H9 (cell line): ENCODE measurements around the gene UBE2L3. TPM values are rescaled to one million over a fixed set of nuclear protein-coding genes. Genes with fewer than 3 reads are reported as not detected.

Experiments used
- DNase-seq: peaks from one replicate; pipeline ENCODE4 v3.0.0-alpha.2; 2017
- H2AFZ ChIP-seq: one replicate; pipeline ENCODE4 v1.6.1; 2013; ENCODE audit warnings: mild to moderate bottlenecking, low read length, control low read depth, moderate library complexity
- H2AK5ac ChIP-seq: 2 replicates; pipeline ENCODE4 v1.6.1; 2013; ENCODE audit warnings: low read length, control low read depth, mixed read lengths; ENCODE audit not compliant: insufficient read length
- H2BK120ac ChIP-seq: one replicate; pipeline ENCODE4 v1.6.1; 2013; ENCODE audit warnings: low read depth, mild to moderate bottlenecking, low read length, control low read depth, inconsistent platforms; ENCODE audit not compliant: poor library complexity, severe bottlenecking
- H2BK12ac ChIP-seq: 2 replicates; pipeline ENCODE4 v1.6.1; 2013; ENCODE audit warnings: low read length, control low read depth, mixed read lengths, low read depth; ENCODE audit not compliant: insufficient read length
- H2BK15ac ChIP-seq: 2 replicates; pipeline ENCODE4 v1.6.1; 2013; ENCODE audit warnings: low read depth, low read length, control low read depth
- H2BK20ac ChIP-seq: one replicate; pipeline ENCODE4 v1.6.1; 2013; ENCODE audit warnings: low read depth, mild to moderate bottlenecking, low read length, control low read depth, inconsistent platforms; ENCODE audit not compliant: poor library complexity, severe bottlenecking
- H2BK5ac ChIP-seq: 2 replicates; pipeline ENCODE4 v1.6.1; 2013; ENCODE audit warnings: low read length, control low read depth, mixed read lengths; ENCODE audit not compliant: insufficient read length
- H3K14ac ChIP-seq: 2 replicates; pipeline ENCODE4 v1.6.1; 2013; ENCODE audit warnings: low read length, control low read depth; ENCODE audit not compliant: insufficient read depth
- H3K18ac ChIP-seq: 2 replicates; pipeline ENCODE4 v1.6.1; 2013; ENCODE audit warnings: low read depth, mild to moderate bottlenecking, mixed read lengths, low read length, control low read depth; ENCODE audit not compliant: insufficient read length
- H3K23ac ChIP-seq: 2 replicates; pipeline ENCODE4 v1.6.1; 2013; ENCODE audit warnings: low read length, control low read depth, mixed read lengths, low read depth; ENCODE audit not compliant: insufficient read length
- H3K23me2 ChIP-seq: 2 replicates; pipeline ENCODE4 v1.6.1; 2013; ENCODE audit warnings: low read depth, mild to moderate bottlenecking, mixed read lengths, low read length, control low read depth; ENCODE audit not compliant: insufficient read length, poor library complexity, severe bottlenecking
- H3K27ac ChIP-seq: 2 replicates; pipeline ENCODE4 v1.5.1; 2013; ENCODE audit warnings: low read length, control low read depth, mixed read lengths, low read depth; ENCODE audit not compliant: insufficient read length
- H3K27me3 ChIP-seq: 2 replicates; pipeline ENCODE4 v1.6.1; 2013; ENCODE audit warnings: low read length, control low read depth, inconsistent platforms; ENCODE audit not compliant: insufficient read depth
- H3K4ac ChIP-seq: 2 replicates; pipeline ENCODE4 v1.6.1; 2013; ENCODE audit warnings: low read depth, mild to moderate bottlenecking, control low read depth, inconsistent platforms, low read length, moderate library complexity
- H3K4me1 ChIP-seq: 2 replicates; pipeline ENCODE4 v1.6.1; 2013; ENCODE audit warnings: low read length, control low read depth, inconsistent platforms; ENCODE audit not compliant: insufficient read depth
- H3K4me2 ChIP-seq: 2 replicates; pipeline ENCODE4 v1.6.1; 2013; ENCODE audit warnings: low read length, control low read depth, mixed read lengths; ENCODE audit not compliant: insufficient read length, insufficient read depth
- H3K56ac ChIP-seq: 2 replicates; pipeline ENCODE4 v1.6.1; 2013; ENCODE audit warnings: low read depth, mild to moderate bottlenecking, mixed read lengths, low read length, control low read depth; ENCODE audit not compliant: insufficient read length
- H3K79me1 ChIP-seq: 2 replicates; pipeline ENCODE4 v1.6.1; 2013; ENCODE audit warnings: low read depth, mild to moderate bottlenecking, moderate library complexity, low read length, control low read depth, inconsistent platforms; ENCODE audit not compliant: insufficient read depth, poor library complexity, severe bottlenecking
- H3K79me2 ChIP-seq: 2 replicates; pipeline ENCODE4 v1.6.1; 2013; ENCODE audit warnings: low read length, control low read depth, inconsistent platforms; ENCODE audit not compliant: insufficient read depth
- H3K9ac ChIP-seq: 2 replicates; pipeline ENCODE4 v1.6.1; 2013; ENCODE audit warnings: low read length, control low read depth, mixed read lengths; ENCODE audit not compliant: insufficient read length; ENCODE audit errors: extremely low read depth
- H3K9me3 ChIP-seq: one replicate; pipeline ENCODE4 v1.6.1; 2013; ENCODE audit warnings: low read depth, low read length, inconsistent platforms; ENCODE audit not compliant: control insufficient read depth
- H3T11ph ChIP-seq: one replicate; pipeline ENCODE4 v1.6.1; 2013; ENCODE audit warnings: mild to moderate bottlenecking, low read length, control low read depth, inconsistent platforms
- H4K20me1 ChIP-seq: one replicate; pipeline ENCODE4 v1.6.1; 2013; ENCODE audit not compliant: control insufficient read depth, insufficient read length, insufficient read depth
- H4K5ac ChIP-seq: 2 replicates; pipeline ENCODE4 v1.6.1; 2013; ENCODE audit warnings: low read depth, mild to moderate bottlenecking, mixed read lengths, low read length, control low read depth; ENCODE audit not compliant: insufficient read length
- H4K8ac ChIP-seq: replicated peaks from 2 replicates; pipeline ENCODE4 v1.6.1; 2013; ENCODE audit warnings: low read length, control low read depth, mixed read lengths, low read depth; ENCODE audit not compliant: insufficient read length
- H4K91ac ChIP-seq: 2 replicates; pipeline ENCODE4 v1.6.1; 2013; ENCODE audit warnings: low read depth, mild to moderate bottlenecking, moderate library complexity, mixed read lengths, low read length, control low read depth; ENCODE audit not compliant: insufficient read length
- H3K27ac Mint-ChIP-seq, 3 experiments: 2 replicates in 2 of 3; 3 replicates in 1 of 3; pipeline ENCODE4 v1.8.0; 2020 to 2021; ENCODE audit warnings: mixed read lengths in 3 of 3, mild to moderate bottlenecking in 1 of 3, moderate library complexity in 1 of 3
- H3K27me3 Mint-ChIP-seq: 2 replicates; pipeline ENCODE4 v1.8.0; 2021; ENCODE audit warnings: low read depth, mild to moderate bottlenecking, moderate library complexity, mixed read lengths
- H3K36me3 Mint-ChIP-seq, 3 experiments: 2 replicates in 2 of 3; 3 replicates in 1 of 3; pipeline ENCODE4 v1.8.0; 2020 to 2021; ENCODE audit warnings: low read depth in 3 of 3, mixed read lengths in 3 of 3; ENCODE audit not compliant: insufficient read depth in 1 of 3
- H3K4me1 Mint-ChIP-seq, 2 experiments: 2 replicates each; pipeline ENCODE4 v1.8.0; 2020; ENCODE audit warnings: mixed read lengths in 2 of 2
- H3K4me3 Mint-ChIP-seq, 2 experiments: 2 replicates in 1 of 2; 3 replicates in 1 of 2; pipeline ENCODE4 v1.8.0; 2020 to 2021; ENCODE audit warnings: mild to moderate bottlenecking in 2 of 2, mixed read lengths in 2 of 2, moderate library complexity in 1 of 2
- H3K9me3 Mint-ChIP-seq, 2 experiments: 2 replicates in 1 of 2; 3 replicates in 1 of 2; pipeline ENCODE4 v1.8.0; 2020; ENCODE audit warnings: mild to moderate bottlenecking in 2 of 2, mixed read lengths in 2 of 2, moderate library complexity in 1 of 2
- CTCF ChIP-seq: fragments of 200-600 bp; sonication (generic); conservative IDR thresholded peaks from 3 replicates; pipeline ENCODE4 v1.8.0; 2021; ENCODE audit warnings: antibody characterized with exemption, mild to moderate bottlenecking
- WGBS: extraction: QIAGEN DNeasy Blood & Tissue Kit; methylation state at CpG from one replicate; pipeline ENCODE4 v1.1.7; 2013; ENCODE audit warnings: missing lambda C conversion rate, low lambda C conversion rate, mixed read lengths; ENCODE audit not compliant: insufficient read length; ENCODE audit errors: extremely low coverage; 5-methylcytosine and 5-hydroxymethylcytosine counted together
- total RNA-seq: library from RNA; stranded (reverse); gene quantifications from 2 replicates; pipeline ENCODE4 v1.2.1, GENCODE V29; 2021

Gene UBE2L3
- total RNA-seq, 1 experiment from 2014 or later: 79.7 TPM

DNA sequence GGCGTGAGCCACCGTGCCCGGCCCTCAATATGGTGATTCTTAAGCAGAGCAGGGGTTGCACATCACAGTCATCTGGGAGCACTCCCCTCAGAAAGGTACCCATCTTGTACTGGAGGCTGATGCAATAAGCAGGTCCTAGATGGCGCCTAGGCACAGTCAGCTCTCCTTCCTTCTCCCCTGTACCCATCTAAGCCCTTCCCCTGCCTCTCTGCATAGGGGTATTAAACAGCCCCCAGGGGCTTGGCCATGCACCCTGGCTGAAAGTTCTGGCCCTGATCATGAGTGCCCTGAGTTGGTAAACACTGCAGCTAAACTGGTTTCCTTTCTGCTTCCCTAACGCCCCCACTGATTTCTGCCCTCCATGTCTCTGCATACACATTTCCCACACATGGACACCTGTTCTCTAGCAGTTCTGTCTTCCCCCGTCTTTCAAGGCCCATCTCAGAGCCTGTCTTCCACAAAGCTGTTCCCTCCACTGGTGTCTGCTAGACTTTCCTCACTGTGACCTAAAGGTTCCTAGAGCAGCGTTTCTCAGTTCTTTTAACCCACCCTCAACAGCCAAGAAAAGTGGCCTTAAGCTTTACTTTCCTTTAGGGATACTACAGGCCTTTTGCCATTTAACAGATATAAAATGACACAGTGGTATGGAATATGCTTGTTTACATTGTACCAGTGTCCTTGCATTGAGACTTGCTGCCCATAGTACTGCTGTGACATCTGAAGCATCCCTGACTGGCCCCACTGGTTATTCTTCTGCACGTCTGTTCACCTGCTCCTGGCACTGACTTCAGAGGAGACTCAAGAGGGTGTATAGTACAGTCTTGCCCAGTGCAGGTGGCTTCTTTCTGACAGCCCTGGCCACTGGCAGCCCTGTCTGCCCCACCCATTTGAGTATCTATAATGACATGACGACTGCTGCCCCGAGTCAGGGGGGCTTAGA lies 15.6 kb downstream of the UBE2L3 start:
- Histone ChIP-seq H3K23me2 (no peaks in the 10 kb centered on the region), H3K27ac (no peak overlapping the region), H3K4me2 (no peak overlapping the region), H4K20me1 (no peaks in the 10 kb centered on the region), H3K9ac (no peak overlapping the region), H2BK5ac (no peak overlapping the region), H2BK12ac (no peak overlapping the region), H3K4ac (no peak overlapping the region), H2BK120ac (no peak overlapping the region), H3K23ac (no peak overlapping the region), H4K91ac (no peak overlapping the region), H3K18ac (no peak overlapping the region), H2AK5ac (no peak overlapping the region), H3K79me1 (peaks cover 12% of the 10 kb centered on the region), H2BK15ac (no peak overlapping the region), H3K9me3 (no peaks in the 10 kb centered on the region), H3K14ac (no peak overlapping the region), H3K56ac (no peak overlapping the region), H2AFZ (no peak overlapping the region), H3K4me1 (no peaks in the 10 kb centered on the region), H4K5ac (no peak overlapping the region), H4K8ac (no peak overlapping the region), H3T11ph (no peak overlapping the region), H2BK20ac (no peak overlapping the region), H3K79me2 (peaks cover 70% of the 10 kb centered on the region), H3K27me3 (no peaks in the 10 kb centered on the region)
- TF ChIP-seq CTCF: no peak
- WGBS: no CpG with 5 or more reads among the region's 10 CpGs
- peak overlapping the region; percentile 63 to 94 (median 91); a peak in 6 of 7 replicates for H3K27ac Mint-ChIP-seq
- no peaks in the 10 kb centered on the region for H3K9me3 Mint-ChIP-seq
- H3K27me3 Mint-ChIP-seq: no peaks in the 10 kb centered on the region
- H3K4me1 Mint-ChIP-seq: peaks cover 7 to 10% of the 10 kb centered on the region in 2 experiments; a peak in 3 of 4 replicates
- no peak overlapping the region for H3K4me3 Mint-ChIP-seq
- peaks cover 0 to 15% (median 13%) of the 10 kb centered on the region in 3 experiments; a peak in 5 of 7 replicates for H3K36me3 Mint-ChIP-seq
- DNase-seq: no peak
